K562 (cell line): Measurements from ENCODE around the gene AFF2.

Source experiments
- CEBPB ChIP-seq: fragments of 450-650 bp; IDR thresholded peaks from 2 replicates; pipeline ENCODE4 v1.6.1; 2016; ENCODE audit warnings: missing genetic modification characterization, missing compliant biosample characterization
- CTCF ChIP-seq, 3 experiments: IDR thresholded peaks in 2 of 3; conservative IDR thresholded peaks in 1 of 3; 2 replicates each; pipeline ENCODE4 v1.5.1; 2011 to 2012; ENCODE audit warnings: low read length in 3 of 3, mild to moderate bottlenecking in 3 of 3, control low read depth in 2 of 3, improper control_type of control experiment in 1 of 3, inconsistent platforms in 1 of 3, low read depth in 1 of 3, mixed read lengths in 1 of 3, moderate library complexity in 1 of 3; ENCODE audit not compliant: insufficient read depth in 2 of 3
- FOSL1 ChIP-seq: fragments of 200-800 bp; sonication (Bioruptor generic); conservative IDR thresholded peaks from 2 replicates; pipeline ENCODE4 v1.6.1; 2016; ENCODE audit warnings: missing genetic modification characterization, missing compliant biosample characterization
- FOXJ2 ChIP-seq: fragments of 200-800 bp; sonication (Bioruptor generic); IDR thresholded peaks from 2 replicates; pipeline ENCODE4 v1.6.1; 2016; ENCODE audit warnings: missing genetic modification characterization, missing compliant biosample characterization
- LARP7 ChIP-seq: fragments of 450-650 bp; IDR thresholded peaks from 2 replicates; pipeline ENCODE4 v1.6.1; 2016
- MTF1 ChIP-seq: fragments of 250-450 bp; sonication (Bioruptor Pico); IDR thresholded peaks from 2 replicates; pipeline ENCODE4 v1.9.0; 2021; ENCODE audit warnings: moderate library complexity, mild to moderate bottlenecking, inconsistent platforms, borderline replicate concordance
- PKNOX1 ChIP-seq: fragments of 450-650 bp; IDR thresholded peaks from 2 replicates; pipeline ENCODE4 v1.6.1; 2016
- RUNX1 ChIP-seq: sonication (generic); IDR thresholded peaks from 2 replicates; pipeline ENCODE4 v1.6.1; 2016; ENCODE audit warnings: antibody characterized with exemption, low read depth

GRCh38 chrX:148850631-148851030 is 350.2 kb downstream of the AFF2 start:
- no peak for TF ChIP-seq FOXJ2 (tag)
- no peak for TF ChIP-seq MTF1 (CRISPR knock-in tag)
- no peak for TF ChIP-seq FOSL1 (tag)
- TF ChIP-seq CTCF (IDR thresholded peaks at IDR 0.05 in 2 of 3, conservative IDR thresholded peaks at IDR 0.05 in 1 of 3; ENCODE audit: insufficient read depth in 2 of 3, low read depth in 1 of 3, low read length in 3 of 3), result no peak
- no peak for TF ChIP-seq LARP7
- no peak for TF ChIP-seq RUNX1
- no peak for TF ChIP-seq CEBPB (tag)
- no peak for TF ChIP-seq PKNOX1
